GM23338 (cell line): ENCODE measurements around the gene MCUR1.
"Not testable (repeated sequence)": the region's sequence is repeated elsewhere in the genome, so short reads cannot be mapped to it uniquely, and the experiment has no call there.

Experiments used
- CTCF ChIP-seq, 2 experiments: fragments of 200-600 bp in 1 of 2; sonication (generic) in 1 of 2; conservative IDR thresholded peaks; 2 replicates each; pipeline versions ENCODE4 v1.5.1 to v1.6.1; 2016 to 2017; ENCODE audit warnings: antibody characterized with exemption in 2 of 2, low read depth in 2 of 2, mild to moderate bottlenecking in 2 of 2, moderate library complexity in 1 of 2
- EZH2 ChIP-seq: fragments of 200-600 bp; sonication (generic); IDR thresholded peaks from one replicate; pipeline ENCODE4 v1.8.0; 2017; ENCODE audit warnings: antibody characterized with exemption, mild to moderate bottlenecking, low read depth; ENCODE audit not compliant: unreplicated experiment
- EZH2phosphoT487 ChIP-seq: fragments of 200-600 bp; sonication (generic); IDR thresholded peaks from one replicate; pipeline ENCODE4 v1.8.1; 2018; ENCODE audit warnings: antibody characterized with exemption; ENCODE audit not compliant: unreplicated experiment
- JUNB ChIP-seq: IDR thresholded peaks from one replicate; pipeline ENCODE4 v1.6.1; 2016; ENCODE audit warnings: antibody characterized with exemption; ENCODE audit not compliant: unreplicated experiment
- NANOG ChIP-seq: IDR thresholded peaks from 2 replicates; pipeline ENCODE4 v1.6.1; 2016; ENCODE audit warnings: antibody characterized with exemption, borderline replicate concordance
- POLR2AphosphoS5 ChIP-seq: IDR thresholded peaks from 2 replicates; pipeline ENCODE4 v1.6.1; 2016; ENCODE audit warnings: antibody characterized with exemption, low read depth
- TF ChIP-seq, protein P1 (sequence below): IDR thresholded peaks from 2 replicates; pipeline ENCODE4 v1.6.1; 2016; ENCODE audit warnings: antibody characterized with exemption
- TF ChIP-seq, protein P2 (sequence below): IDR thresholded peaks from one replicate; pipeline ENCODE4 v1.6.1; 2018; ENCODE audit warnings: antibody characterized with exemption; ENCODE audit not compliant: unreplicated experiment

- not testable (repeated sequence) for TF ChIP-seq CTCF (conservative IDR thresholded peaks at IDR 0.05; ENCODE audit: low read depth in 2 of 2); NANOG; POLR2AphosphoS5; EZH2; JUNB; EZH2phosphoT487
- TF ChIP-seq, protein P1, sequence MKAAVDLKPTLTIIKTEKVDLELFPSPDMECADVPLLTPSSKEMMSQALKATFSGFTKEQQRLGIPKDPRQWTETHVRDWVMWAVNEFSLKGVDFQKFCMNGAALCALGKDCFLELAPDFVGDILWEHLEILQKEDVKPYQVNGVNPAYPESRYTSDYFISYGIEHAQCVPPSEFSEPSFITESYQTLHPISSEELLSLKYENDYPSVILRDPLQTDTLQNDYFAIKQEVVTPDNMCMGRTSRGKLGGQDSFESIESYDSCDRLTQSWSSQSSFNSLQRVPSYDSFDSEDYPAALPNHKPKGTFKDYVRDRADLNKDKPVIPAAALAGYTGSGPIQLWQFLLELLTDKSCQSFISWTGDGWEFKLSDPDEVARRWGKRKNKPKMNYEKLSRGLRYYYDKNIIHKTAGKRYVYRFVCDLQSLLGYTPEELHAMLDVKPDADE, result not testable (repeated sequence)
- TF ChIP-seq, protein P2, sequence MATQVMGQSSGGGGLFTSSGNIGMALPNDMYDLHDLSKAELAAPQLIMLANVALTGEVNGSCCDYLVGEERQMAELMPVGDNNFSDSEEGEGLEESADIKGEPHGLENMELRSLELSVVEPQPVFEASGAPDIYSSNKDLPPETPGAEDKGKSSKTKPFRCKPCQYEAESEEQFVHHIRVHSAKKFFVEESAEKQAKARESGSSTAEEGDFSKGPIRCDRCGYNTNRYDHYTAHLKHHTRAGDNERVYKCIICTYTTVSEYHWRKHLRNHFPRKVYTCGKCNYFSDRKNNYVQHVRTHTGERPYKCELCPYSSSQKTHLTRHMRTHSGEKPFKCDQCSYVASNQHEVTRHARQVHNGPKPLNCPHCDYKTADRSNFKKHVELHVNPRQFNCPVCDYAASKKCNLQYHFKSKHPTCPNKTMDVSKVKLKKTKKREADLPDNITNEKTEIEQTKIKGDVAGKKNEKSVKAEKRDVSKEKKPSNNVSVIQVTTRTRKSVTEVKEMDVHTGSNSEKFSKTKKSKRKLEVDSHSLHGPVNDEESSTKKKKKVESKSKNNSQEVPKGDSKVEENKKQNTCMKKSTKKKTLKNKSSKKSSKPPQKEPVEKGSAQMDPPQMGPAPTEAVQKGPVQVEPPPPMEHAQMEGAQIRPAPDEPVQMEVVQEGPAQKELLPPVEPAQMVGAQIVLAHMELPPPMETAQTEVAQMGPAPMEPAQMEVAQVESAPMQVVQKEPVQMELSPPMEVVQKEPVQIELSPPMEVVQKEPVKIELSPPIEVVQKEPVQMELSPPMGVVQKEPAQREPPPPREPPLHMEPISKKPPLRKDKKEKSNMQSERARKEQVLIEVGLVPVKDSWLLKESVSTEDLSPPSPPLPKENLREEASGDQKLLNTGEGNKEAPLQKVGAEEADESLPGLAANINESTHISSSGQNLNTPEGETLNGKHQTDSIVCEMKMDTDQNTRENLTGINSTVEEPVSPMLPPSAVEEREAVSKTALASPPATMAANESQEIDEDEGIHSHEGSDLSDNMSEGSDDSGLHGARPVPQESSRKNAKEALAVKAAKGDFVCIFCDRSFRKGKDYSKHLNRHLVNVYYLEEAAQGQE, result not testable (repeated sequence)
These were observed 46.3 kb upstream of the MCUR1 start for GRCh38 chr6:13860556-13861185.
